ES-I3 (cell line): ENCODE measurements around the gene NUCKS1.

Experiments used
- H3K36me3 ChIP-seq: 2 replicates; pipeline ENCODE4 v1.6.1; 2013; ENCODE audit warnings: mild to moderate bottlenecking, low read length, control low read depth, moderate library complexity; ENCODE audit not compliant: insufficient read depth
- H3K4me1 ChIP-seq: 2 replicates; pipeline ENCODE4 v1.6.1; 2013; ENCODE audit warnings: mild to moderate bottlenecking, control low read depth, low read length; ENCODE audit not compliant: insufficient read depth
- H3K9ac ChIP-seq: 2 replicates; pipeline ENCODE4 v1.6.1; 2013; ENCODE audit warnings: low read depth, mild to moderate bottlenecking, low read length, moderate library complexity
- H3K9me3 ChIP-seq: 2 replicates; pipeline ENCODE4 v1.6.1; 2013; ENCODE audit warnings: mild to moderate bottlenecking, low read length, moderate library complexity; ENCODE audit not compliant: control insufficient read depth, insufficient read depth

Gene NUCKS1

GRCh38 chr1:205709059-205709398, 41.0 kb downstream of the NUCKS1 start:
- Histone ChIP-seq H3K36me3 (peaks cover 16% of the 10 kb centered on the region; the same call in 1 of the 2 replicates), H3K9me3 (no peaks in the 10 kb centered on the region), H3K9ac (no peak overlapping the region), H3K4me1 (peaks cover 6% of the 10 kb centered on the region)

DNA sequence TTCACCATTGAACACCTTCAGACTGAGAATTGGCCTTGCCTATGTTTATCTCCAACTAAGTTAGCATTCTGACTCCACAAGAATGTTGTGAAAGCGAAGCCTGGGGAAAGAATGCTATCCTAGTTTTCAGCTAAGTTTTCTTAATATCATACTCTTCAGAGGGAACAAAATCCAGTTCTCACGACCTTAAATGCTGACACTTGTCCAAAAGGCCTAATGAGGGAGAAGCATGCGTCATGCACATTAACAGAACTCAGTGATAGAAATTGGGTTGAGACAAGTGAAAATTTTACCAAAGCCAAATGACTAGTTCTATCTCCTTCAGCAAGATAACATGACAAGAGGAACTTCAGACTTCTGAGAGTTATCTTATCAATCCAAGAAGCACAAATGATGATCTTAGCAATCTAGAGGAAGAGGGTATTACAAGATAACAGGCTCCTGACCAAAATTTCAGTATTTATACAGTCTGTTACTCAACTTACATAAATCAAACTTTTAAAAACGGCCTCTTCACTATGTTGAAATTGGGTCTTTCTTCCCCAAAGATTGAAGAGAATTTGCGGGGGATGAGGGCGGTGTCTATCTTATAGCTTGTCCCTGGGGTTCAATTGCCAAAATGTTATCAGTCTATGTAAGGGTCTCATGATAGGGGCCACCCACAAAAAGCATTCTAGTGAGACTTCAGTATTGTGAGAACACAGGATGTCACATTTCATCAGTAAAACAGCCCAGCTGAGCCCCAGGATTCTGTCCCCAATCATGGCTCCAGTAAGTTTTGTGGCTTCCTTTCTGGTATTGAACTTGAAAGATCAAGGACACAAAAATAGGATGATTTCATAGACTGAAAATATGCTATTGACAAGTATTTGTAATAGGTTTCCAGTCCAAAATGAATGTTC, 43.1 kb downstream of the NUCKS1 start:
- Histone ChIP-seq H3K9me3 (no peaks in the 10 kb centered on the region), H3K36me3 (peaks cover 16% of the 10 kb centered on the region; the same call in 1 of the 2 replicates), H3K9ac (no peak overlapping the region), H3K4me1 (peaks cover under 1% of the 10 kb centered on the region; the same call in 1 of the 2 replicates)

DNA sequence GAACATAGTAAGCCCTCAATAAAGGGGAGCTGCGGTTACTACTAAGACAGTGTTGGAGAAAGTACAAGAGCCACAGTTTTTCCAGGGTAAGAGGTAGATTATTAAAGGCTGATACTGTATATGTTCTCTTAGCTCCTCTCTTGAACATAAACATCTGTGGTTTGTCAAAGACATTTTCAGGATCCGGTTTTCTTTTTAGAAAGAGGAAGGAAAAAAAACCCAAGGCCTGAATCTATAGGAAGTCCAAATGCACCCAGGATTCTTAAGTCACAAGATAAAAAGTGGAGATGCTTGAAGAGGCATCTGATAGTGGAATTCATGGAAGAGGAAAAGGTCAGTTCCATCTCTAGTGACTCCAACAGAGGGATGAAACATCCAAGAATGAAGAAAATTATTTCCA, 45.1 kb downstream of the NUCKS1 start:
- H3K36me3 ChIP-seq: peaks cover 13% of the 10 kb centered on the region; the same call in 1 of the 2 replicates
- peaks cover 12% of the 10 kb centered on the region for H3K4me1 ChIP-seq
- no peaks in the 10 kb centered on the region for H3K9me3 ChIP-seq
- no peak overlapping the region for H3K9ac ChIP-seq

- H3K9ac ChIP-seq: no peak overlapping the region
- peaks cover 13% of the 10 kb centered on the region; the same call in 1 of the 2 replicates for H3K36me3 ChIP-seq
- no peaks in the 10 kb centered on the region for H3K9me3 ChIP-seq
- H3K4me1 ChIP-seq: peaks cover 12% of the 10 kb centered on the region
Measured at GRCh38 chr1:205703072-205703471, 46.9 kb downstream of the NUCKS1 start.

GRCh38 chr1:205701891-205702290, 48.1 kb downstream of the NUCKS1 start:
- no peak overlapping the region for H3K9ac ChIP-seq
- H3K4me1 ChIP-seq: peaks cover 12% of the 10 kb centered on the region
- H3K9me3 ChIP-seq: no peaks in the 10 kb centered on the region
- H3K36me3 ChIP-seq: peaks cover 13% of the 10 kb centered on the region; the same call in 1 of the 2 replicates

GRCh38 chr1:205701420-205701819, 48.6 kb downstream of the NUCKS1 start:
- Histone ChIP-seq H3K9ac (no peak overlapping the region), H3K9me3 (no peaks in the 10 kb centered on the region), H3K36me3 (peaks cover 9% of the 10 kb centered on the region; the same call in 1 of the 2 replicates), H3K4me1 (peaks cover 12% of the 10 kb centered on the region)

DNA sequence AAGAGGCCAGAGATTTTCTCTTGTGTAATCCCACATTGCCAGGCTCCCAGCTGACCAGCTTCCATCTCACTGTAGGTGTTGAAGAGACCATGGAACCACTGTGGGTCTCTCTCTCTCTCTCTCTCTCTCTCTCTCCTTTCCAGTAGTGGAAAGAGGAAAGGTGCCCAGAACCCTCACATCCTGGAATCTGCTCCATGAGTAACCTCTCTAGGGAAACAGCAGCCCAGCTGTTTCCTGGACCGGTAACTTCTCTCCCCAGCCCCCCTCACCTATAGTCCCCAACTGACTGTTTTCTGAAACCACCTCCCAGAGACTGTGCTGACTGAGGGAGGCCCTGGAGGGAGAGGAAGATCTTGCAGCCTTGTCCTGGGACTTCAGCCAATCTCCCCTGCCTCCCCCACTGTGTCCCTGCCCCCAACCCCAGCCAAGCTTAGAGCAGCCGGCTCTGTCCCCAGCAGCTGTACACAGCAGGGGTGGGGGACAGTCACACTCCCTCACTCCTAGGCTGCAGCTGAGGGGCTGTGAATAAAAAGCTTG, 49.0 kb downstream of the NUCKS1 start:
- H3K9ac ChIP-seq: no peak overlapping the region
- H3K36me3 ChIP-seq: peaks cover 9% of the 10 kb centered on the region; the same call in 1 of the 2 replicates
- no peaks in the 10 kb centered on the region for H3K9me3 ChIP-seq
- peaks cover 12% of the 10 kb centered on the region for H3K4me1 ChIP-seq

DNA sequence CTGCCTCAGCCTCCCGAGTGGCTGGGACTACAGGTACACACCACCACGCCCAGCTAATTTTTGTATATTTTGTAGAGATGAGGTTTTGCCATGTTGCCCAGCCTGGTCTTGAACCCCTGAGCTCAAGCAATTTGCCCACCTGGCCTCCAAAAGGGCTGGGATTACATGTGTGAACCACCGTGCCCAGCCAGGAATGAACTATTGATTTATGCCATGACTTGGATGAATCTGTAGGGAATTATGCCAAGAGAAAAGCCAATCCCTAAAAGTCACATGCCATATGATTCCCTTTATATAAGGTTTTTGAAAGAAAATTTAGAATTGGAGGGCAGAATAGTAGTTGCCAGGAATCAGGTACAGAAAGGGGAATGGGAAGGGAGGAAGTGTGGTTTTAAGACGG, 50.6 kb downstream of the NUCKS1 start:
- peaks cover 12% of the 10 kb centered on the region for H3K4me1 ChIP-seq
- 0 out of 2 replicates have a peak, but pooled peaks cover 5% of the 10 kb centered on the region for H3K36me3 ChIP-seq
- no peak overlapping the region for H3K9ac ChIP-seq
- H3K9me3 ChIP-seq: no peaks in the 10 kb centered on the region

DNA sequence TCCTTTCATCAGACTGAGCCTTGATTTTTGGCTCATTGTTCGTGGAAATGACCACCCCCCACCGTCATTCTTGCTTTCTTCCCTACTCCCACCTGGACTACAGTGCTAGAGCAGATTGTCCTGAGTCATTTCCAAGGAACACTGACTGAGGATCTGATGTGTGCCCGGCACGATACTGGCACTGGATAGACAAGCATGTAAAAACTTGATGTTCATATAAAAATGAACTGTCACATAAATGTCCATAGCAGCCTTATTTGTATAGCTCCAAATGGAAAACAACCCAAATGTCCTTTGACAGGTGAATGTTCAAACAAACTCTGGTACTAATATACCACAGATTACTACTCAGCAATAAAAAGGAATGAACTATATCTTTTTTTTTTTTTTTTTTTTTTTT, 51.1 kb downstream of the NUCKS1 start:
- Histone ChIP-seq H3K9ac (no peak overlapping the region), H3K4me1 (peaks cover 12% of the 10 kb centered on the region), H3K9me3 (no peaks in the 10 kb centered on the region), H3K36me3 (no peaks in the 10 kb centered on the region)

DNA sequence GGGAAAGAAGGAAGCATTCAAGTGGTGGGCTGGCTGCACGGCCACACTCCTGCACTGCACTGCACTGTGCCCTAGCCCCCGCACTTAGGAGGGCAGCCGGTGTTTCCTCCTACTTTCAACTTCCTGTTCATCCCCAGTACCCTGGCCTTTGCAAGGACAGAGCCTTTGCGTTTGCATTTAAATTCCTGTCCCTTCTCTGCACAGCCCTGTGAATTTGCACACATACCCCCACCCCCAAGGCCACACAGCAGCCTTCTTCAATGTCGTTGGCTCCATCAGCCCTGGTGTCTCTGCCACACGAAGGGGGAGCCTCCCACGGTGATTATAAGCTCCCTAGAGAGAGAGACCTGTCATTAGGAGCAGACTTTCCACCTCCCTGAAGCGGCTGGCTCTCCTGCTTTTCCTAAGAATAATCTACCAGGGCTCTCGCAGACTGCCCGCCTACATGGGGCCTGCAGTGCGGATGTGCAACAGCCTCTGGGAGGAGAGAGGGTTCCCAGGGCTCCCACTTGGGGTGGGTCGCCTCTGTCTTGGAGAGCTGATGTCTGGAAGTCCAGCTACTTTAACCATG, 56.5 kb downstream of the NUCKS1 start:
- H3K9ac ChIP-seq: no peak overlapping the region
- no peaks in the 10 kb centered on the region for H3K9me3 ChIP-seq
- no peaks in the 10 kb centered on the region for H3K36me3 ChIP-seq
- peaks cover 17% of the 10 kb centered on the region for H3K4me1 ChIP-seq

GRCh38 chr1:205692423-205692822, 57.6 kb downstream of the NUCKS1 start:
- Histone ChIP-seq H3K36me3 (no peaks in the 10 kb centered on the region), H3K9me3 (no peaks in the 10 kb centered on the region), H3K4me1 (peaks cover 28% of the 10 kb centered on the region), H3K9ac (no peak overlapping the region)

GRCh38 chr1:205690122-205690756, 59.7 kb downstream of the NUCKS1 start:
- Histone ChIP-seq H3K9ac (no peak overlapping the region), H3K36me3 (no peaks in the 10 kb centered on the region), H3K4me1 (peaks cover 32% of the 10 kb centered on the region), H3K9me3 (no peaks in the 10 kb centered on the region)

GRCh38 chr1:205689479-205689878, 60.5 kb downstream of the NUCKS1 start:
- no peaks in the 10 kb centered on the region for H3K9me3 ChIP-seq
- peaks cover 32% of the 10 kb centered on the region for H3K4me1 ChIP-seq
- H3K9ac ChIP-seq: no peak overlapping the region

More at GRCh38 chr1:205689479-205689878, 60.5 kb downstream of the NUCKS1 start:
- H3K36me3 ChIP-seq: no peaks in the 10 kb centered on the region
